ENCODE results near the gene TBC1D1.
A peak's percentile ranks its signal among the peaks of the same experiment; 100 is the strongest.
"Not testable (repeated sequence)": the region's sequence is repeated elsewhere in the genome, so short reads cannot be mapped to it uniquely, and the experiment has no call there.

Gene TBC1D1

GRCh38 chr4:37891260-37892159 lies 626 bp downstream of the TBC1D1 start:
- no peak for DNase-seq (ENCODE audit: low spot score)

GRCh38 chr4:37892641-37893040 lies 1.8 kb downstream of the TBC1D1 start:
- DNase-seq (ENCODE audit: low spot score): no peak

GRCh38 chr4:37893164-37893563 lies 2.3 kb downstream of the TBC1D1 start:
- no peak for DNase-seq (ENCODE audit: low spot score)

- no peak for DNase-seq (ENCODE audit: low spot score)
These were observed 4.4 kb downstream of the TBC1D1 start for GRCh38 chr4:37895271-37895670.

GRCh38 chr4:37896206-37896860 lies 5.4 kb downstream of the TBC1D1 start:
- no peak for DNase-seq (ENCODE audit: low spot score)

- DNase-seq (ENCODE audit: low spot score): no peak
These were observed 11.3 kb downstream of the TBC1D1 start for GRCh38 chr4:37902212-37902611.

- DNase-seq (ENCODE audit: low spot score): no peak
These were observed 12.1 kb downstream of the TBC1D1 start for GRCh38 chr4:37902738-37903693.

- DNase-seq (ENCODE audit: low spot score): no peak
These were observed 13.0 kb downstream of the TBC1D1 start for GRCh38 chr4:37903901-37904300.

- DNase-seq (ENCODE audit: low spot score): no peak
These were observed 13.9 kb downstream of the TBC1D1 start for GRCh38 chr4:37904824-37905223.

- no peak for DNase-seq (ENCODE audit: low spot score)
These were observed 14.8 kb downstream of the TBC1D1 start for GRCh38 chr4:37905533-37906169.

GRCh38 chr4:37908488-37909331 lies 17.8 kb downstream of the TBC1D1 start:
- DNase-seq (ENCODE audit: low spot score): peak; percentile 16

GRCh38 chr4:37909332-37910090 lies 18.6 kb downstream of the TBC1D1 start:
- DNase-seq (ENCODE audit: low spot score): no peak

- DNase-seq (ENCODE audit: low spot score): no peak
These were observed 19.2 kb downstream of the TBC1D1 start for GRCh38 chr4:37910091-37910486.

- no peak for DNase-seq (ENCODE audit: low spot score)
These were observed 23.7 kb downstream of the TBC1D1 start for GRCh38 chr4:37914539-37914938.

- DNase-seq (ENCODE audit: low spot score): no peak
These were observed 26.5 kb downstream of the TBC1D1 start for GRCh38 chr4:37917388-37917787.

- no peak for DNase-seq (ENCODE audit: low spot score)
These were observed 27.8 kb downstream of the TBC1D1 start for GRCh38 chr4:37918653-37919052.

- no peak for DNase-seq (ENCODE audit: low spot score)
These were observed 31.4 kb downstream of the TBC1D1 start for GRCh38 chr4:37922328-37922727.

GRCh38 chr4:37923089-37923488 lies 32.2 kb downstream of the TBC1D1 start:
- DNase-seq (ENCODE audit: low spot score): not testable (repeated sequence)

- DNase-seq (ENCODE audit: low spot score): no peak
These were observed 34.1 kb downstream of the TBC1D1 start for GRCh38 chr4:37924946-37925345.

GRCh38 chr4:37927434-37927833 lies 36.5 kb downstream of the TBC1D1 start:
- DNase-seq (ENCODE audit: low spot score): no peak

Measured in COLO829 (cell line).